Measurements from ENCODE around the gene OR56B1.
"Not testable (repeated sequence)": the region's sequence is repeated elsewhere in the genome, so short reads cannot be mapped to it uniquely, and the experiment has no call there.

The OR56B1 gene, protein sequence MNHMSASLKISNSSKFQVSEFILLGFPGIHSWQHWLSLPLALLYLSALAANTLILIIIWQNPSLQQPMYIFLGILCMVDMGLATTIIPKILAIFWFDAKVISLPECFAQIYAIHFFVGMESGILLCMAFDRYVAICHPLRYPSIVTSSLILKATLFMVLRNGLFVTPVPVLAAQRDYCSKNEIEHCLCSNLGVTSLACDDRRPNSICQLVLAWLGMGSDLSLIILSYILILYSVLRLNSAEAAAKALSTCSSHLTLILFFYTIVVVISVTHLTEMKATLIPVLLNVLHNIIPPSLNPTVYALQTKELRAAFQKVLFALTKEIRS

DNA sequence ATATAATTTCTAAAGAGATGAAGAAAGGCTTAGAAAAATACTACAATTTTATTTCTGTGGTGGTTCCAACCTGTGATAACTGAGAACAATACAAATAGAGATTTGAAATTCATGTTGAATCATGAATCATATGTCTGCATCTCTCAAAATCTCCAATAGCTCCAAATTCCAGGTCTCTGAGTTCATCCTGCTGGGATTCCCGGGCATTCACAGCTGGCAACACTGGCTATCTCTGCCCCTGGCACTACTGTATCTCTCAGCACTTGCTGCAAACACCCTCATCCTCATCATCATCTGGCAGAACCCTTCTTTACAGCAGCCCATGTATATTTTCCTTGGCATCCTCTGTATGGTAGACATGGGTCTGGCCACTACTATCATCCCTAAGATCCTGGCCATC, at the start of gene OR56B1:
Gene OR56B1, plus strand, starts transcription at position 53 of the 400 bp plus-strand sequence. Its CDS starts 69 bp downstream, at position 122.
- no peak for DNase-seq (ENCODE audit: low spot score)

DNA sequence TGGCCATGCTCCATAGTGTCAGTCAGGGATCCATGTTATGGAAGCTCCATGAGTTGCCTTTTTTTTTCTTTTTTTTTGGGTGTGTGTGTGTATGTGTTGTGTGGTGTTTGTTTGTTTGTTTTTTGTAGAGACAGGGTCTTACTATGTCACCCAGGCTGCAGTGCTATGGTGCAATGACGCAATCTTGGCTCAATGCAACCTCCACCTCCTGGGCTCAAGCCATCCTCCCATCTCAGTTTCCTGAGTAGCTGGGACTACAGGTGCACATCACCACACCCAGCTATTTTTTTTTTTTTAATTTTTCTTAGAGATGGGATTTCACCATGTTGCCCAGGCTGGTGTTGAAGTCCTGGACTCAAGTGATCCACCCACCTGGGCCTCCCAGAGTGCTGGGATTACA, 47.8 kb upstream of the OR56B1 start:
- DNase-seq (ENCODE audit: low spot score) = no peak

DNA sequence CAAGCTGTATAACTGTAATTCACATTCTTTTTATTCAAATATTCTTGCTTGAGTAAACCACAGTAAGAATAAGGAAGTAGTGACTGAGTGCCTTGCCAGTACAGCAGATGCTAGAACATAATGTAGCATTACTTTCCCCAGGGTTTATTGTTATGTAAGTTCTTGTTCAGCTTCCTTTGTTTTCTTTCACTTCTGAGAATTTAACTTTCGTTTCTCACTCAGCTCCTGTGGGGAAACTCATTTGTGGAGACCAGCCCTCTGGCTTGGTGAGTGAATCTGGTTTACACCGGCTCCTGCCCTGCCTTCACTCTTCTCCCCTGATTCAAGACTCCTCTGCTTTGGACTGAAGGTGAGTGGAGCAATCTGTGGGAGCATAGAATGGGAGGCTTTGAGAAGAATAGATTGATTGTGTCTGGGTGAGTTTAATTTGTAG, 46.7 kb upstream of the OR56B1 start, which contains the start of gene TRIM22:
Gene TRIM22, plus strand, starts transcription at position 240 of the 433 bp plus-strand sequence. CDS start 6,443 bp downstream, outside the sequence.
- no peak for DNase-seq (ENCODE audit: low spot score)

DNA sequence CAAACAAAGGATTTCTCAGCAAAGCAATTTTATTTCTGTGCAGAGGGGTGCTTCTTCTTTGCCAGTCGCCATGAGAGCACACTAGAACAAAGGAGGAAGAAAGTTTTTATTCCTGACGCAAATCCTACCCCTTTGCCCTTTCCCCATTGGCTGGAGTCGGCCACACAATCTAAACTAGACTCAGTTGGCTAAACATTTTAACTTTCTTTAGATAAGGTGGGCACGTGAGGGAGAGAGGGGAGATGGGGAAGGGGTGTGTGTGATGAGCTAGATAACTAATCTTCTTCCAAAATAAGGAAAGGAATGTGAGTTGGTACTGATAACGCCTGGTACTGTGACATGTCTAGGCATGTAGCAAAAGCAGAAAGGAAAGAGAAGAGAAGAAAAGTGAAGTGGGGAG, 46.0 kb upstream of the OR56B1 start:
- no peak for DNase-seq (ENCODE audit: low spot score)

DNA sequence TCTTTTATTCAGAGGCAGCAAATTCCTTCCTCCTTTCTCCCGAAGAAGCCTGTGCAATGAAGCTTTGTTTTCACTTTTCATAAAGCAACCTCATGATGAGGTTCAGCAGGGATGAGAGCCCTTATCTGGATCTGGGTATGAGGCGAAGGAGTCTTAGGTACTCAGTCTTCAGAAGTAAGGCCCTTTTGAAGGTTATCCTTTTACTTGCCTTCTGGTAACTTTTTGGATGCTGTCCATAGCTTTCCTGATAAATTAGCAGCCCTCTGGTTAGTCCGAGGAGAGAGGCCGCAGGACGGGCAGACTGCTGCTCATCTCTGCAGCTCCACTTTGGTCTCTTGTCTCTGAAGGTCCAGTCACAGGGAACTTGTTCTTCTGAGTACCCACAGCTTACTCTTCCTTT, 45.5 kb upstream of the OR56B1 start:
- no peak for DNase-seq (ENCODE audit: low spot score)

DNA sequence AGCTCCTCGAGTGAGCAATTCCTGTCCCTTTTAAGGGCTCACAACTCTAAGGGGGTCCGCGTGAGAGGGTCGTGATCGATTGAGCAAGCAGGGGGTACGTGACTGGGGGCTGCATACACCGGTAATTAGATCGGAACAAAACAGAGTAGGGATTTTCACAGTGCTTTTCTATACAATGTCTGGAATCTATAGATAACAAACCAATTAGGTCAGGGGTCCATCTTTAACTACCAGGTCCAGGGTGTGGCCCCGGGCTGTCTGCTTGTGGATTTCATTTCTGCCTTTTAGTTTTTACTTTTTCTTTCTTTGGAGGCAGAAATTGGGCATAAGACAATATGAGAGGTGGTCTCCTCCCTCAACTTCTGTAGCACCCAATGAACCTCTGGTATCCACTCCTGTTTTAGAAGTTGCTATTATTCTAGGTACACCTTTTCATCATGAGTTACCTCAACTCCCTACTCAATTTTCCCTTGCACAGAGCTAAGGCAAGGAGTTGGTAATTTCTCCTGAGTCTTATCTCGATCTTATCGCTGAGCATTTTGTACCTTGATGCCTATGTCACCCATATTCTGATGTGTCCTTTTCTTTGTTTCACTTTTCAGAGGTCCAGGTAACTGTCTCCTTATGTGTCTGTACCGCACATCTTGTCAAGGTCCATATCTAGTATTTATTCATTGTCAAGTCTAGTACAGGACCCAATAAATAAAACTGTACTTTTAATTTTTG, 44.8 kb upstream of the OR56B1 start:
- not testable (repeated sequence) for DNase-seq (ENCODE audit: low spot score)

DNA sequence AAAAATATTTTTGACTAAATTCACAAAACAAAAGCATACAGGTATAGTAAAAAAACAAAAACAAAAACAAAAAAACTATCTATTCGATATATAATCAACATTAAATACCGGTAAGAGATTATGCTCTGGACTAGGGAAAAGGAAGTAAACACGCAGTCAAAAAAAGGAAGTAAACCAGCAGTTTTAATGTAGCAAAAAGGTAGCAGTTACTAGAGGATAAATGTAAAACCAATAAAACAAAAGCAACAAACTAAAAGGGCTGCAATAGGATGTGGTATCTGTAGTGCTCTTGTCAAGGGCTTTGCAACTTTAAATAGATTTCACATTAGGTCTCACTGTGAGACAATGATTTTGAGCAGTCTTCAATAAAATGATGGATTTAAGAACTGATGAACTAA, 44.3 kb upstream of the OR56B1 start:
- DNase-seq (ENCODE audit: low spot score) = no peak

DNA sequence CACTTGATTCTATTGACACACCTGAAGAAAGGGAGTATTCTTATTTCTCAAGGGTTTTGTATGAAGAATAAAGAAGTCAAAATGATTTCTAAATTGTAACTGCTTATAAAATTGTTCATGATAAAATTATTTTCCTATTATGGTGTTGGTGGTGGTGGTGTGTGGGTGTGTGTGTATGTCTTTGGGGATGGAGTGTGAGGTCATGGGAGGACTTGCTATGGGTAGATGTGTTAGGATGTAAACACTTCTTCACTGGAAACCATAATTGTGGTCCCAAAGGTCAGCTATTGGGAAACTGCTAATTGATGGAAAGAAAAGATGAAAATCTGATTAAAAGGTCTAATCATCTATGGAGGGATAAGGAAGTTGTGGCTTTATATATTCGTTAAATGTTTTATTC, 41.6 kb upstream of the OR56B1 start:
- no peak for DNase-seq (ENCODE audit: low spot score)

DNA sequence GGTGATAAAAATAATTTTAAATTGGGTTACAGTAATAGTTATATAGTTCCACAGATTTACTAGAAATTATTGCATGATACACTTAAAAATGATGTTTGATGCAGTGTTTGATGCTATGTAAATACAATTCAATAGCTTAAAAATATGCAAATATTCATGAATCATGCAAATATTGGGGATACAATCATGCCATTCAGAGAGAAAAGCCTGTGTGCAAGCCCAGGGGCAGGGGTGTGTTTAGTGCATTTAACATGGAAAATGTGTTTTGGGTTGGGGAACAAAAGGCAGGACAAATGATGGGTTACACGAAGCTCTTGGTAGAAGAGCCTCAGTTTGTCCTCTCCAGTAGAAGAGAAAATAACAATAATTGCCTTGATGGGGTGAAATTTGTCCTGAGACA, 40.7 kb upstream of the OR56B1 start:
- no peak for DNase-seq (ENCODE audit: low spot score)

DNA sequence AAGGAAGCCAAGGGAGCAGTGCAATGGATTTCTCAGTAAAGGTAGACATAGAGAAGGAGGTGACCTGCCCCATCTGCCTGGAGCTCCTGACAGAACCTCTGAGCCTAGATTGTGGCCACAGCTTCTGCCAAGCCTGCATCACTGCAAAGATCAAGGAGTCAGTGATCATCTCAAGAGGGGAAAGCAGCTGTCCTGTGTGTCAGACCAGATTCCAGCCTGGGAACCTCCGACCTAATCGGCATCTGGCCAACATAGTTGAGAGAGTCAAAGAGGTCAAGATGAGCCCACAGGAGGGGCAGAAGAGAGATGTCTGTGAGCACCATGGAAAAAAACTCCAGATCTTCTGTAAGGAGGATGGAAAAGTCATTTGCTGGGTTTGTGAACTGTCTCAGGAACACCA, 40.0 kb upstream of the OR56B1 start:
- no peak for DNase-seq (ENCODE audit: low spot score)

DNA sequence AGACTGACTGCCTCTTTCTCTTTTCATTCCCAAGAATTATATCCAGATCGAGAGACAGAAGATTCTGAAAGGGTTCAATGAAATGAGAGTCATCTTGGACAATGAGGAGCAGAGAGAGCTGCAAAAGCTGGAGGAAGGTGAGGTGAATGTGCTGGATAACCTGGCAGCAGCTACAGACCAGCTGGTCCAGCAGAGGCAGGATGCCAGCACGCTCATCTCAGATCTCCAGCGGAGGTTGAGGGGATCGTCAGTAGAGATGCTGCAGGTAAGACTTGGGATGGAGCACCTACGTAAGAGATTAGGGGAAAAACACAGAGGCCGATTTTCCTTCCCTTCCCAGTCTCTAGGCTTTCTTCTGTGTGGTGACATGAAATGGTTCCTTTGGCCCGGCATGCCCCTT, 38.0 kb upstream of the OR56B1 start:
- no peak for DNase-seq (ENCODE audit: low spot score)

DNA sequence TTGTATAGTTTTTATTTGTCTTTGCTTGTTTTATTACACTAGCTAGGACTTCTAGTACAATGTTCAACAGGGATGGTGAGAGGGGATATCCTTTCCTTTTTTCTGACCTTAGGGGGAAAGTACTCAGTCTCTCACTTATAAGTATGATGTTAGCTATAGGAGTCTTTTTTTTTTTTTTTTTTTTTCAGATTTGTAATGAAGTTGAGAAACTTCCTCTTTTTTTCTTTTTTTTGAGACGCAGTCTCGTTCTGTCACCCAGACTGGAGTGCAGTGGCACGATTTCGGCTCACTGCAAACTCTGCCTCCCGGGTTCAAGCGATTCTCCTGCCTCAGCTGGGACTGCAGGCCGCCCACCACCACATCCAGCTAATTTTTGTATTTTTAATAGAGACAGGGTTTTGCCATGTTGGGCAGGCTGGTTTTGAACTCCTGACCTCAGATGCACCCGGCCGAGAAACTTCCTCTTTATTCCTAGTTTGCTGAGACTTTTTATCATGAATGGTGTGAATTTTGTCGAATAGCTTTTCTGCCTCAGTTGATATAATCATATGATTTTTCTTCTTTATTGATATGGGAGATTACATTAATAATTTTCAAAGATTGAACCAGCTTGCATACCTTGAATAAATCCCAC, 35.7 kb upstream of the OR56B1 start:
- DNase-seq (ENCODE audit: low spot score) = no peak

DNA sequence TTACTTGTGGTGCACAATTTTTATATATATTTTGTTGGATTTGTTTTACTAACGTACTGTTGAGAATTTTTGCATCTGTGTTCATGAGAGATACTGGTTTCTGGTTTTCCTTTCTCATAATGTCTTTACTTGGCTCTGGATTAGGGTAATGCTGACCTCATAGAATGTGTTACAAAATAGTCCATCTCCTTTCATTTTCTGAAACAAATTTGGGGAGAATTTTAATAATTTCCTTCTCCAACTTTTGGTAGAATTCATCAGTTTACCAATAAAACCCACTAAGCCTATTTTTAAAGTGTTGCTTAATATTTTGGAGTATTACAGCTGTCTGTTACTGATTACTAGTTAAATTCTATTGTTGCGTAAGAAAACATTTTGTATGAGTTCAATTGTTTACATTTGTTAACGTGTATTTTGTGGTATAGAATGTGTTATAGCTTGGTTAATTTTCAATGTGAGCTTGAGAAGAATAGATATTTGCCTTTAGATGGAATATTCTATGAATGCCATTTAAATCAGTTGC, 35.1 kb upstream of the OR56B1 start:
- no peak for DNase-seq (ENCODE audit: low spot score)

DNA sequence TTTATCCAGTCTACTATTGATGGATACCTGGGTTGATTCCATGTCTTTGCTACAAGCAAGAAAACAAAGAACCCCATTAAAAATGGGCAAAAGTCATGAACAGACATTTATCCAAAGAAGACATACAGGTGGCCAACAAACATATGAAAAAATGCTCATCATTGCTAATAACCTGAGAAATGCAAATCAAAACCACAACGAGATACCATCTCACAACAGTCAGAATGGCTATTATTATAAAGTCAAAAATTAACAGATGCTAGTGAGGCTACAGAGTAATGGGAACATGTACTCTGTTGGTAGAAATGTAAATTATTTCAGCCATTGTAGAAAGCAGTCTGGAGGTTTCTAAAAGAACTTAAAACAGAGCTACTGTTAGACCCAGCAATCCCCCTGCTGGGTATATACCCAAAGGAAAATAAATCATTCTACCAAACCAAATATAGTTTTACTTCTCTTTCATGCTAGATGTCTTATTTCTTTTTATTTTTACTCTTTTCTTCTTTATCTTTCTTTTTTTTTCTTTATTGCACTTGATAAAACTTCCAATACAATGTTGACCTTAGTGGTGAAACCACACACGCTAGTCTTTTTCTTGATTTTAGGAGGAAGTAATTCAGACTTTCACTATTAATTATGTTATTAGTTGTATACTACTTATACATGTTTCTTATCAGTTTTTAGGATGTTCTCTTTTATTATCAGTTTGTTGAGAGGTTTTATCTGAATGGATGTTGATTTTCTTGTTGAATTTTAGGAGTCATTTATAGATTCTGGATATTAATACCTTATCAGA, 32.3 kb upstream of the OR56B1 start:
- no peak for DNase-seq (ENCODE audit: low spot score)

DNA sequence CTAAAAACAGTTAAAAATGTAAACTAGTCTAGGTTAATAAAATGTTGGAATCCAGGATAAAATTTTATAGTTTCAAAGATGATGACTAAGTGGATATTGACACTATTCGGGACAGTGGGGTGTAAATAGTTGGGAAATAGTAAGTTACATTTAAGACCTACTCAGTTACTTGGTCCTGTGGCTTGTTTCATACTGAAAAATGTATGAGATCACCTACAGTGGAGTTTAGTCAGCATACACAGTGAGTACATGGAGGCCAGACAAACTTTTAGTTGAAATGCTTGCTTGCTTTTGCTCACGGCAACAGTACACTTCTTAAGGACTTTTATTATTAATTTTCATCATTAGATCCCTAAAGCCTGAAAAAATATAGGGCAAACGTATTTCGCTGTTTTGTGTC, 30.6 kb upstream of the OR56B1 start:
- DNase-seq (ENCODE audit: low spot score) = no peak

DNA sequence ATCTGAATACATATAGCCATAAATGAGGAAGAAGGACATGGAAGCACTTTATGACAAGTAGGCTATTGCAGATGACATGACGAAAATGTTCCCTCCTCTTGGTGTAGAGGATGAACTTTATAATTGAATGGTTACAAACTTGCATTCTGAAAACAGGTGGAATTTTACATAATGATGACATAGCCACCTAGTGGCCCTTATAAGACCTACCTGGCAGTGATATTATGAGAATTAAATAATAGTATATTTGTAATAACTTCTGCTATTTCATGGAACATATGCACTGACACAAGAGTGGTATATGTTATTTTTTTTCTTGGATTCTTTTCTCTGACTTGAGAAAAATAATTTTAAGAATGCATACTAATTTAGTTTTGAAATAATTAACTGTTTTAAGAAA, 23.7 kb upstream of the OR56B1 start:
- DNase-seq (ENCODE audit: low spot score) = no peak

DNA sequence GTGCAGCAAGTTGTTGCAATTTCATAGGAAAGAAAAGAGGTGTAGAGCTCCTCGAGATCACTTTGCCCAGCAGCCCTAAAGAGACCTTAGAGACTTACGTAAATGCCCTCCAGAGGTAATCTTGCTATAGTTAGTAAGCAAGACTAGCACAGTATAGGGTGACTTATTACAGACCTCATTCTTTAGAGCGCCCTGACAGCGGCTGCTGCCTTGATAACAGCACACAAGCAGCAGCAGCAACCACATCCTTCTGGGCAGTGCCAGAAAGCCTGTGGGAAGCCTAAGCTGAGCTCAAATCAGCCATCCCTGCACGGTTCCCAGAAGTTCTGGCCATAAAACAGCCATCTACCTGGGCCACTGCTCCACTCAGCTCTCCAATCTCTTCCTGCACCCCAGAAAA, 22.6 kb upstream of the OR56B1 start:
- no peak for DNase-seq (ENCODE audit: low spot score)

DNA sequence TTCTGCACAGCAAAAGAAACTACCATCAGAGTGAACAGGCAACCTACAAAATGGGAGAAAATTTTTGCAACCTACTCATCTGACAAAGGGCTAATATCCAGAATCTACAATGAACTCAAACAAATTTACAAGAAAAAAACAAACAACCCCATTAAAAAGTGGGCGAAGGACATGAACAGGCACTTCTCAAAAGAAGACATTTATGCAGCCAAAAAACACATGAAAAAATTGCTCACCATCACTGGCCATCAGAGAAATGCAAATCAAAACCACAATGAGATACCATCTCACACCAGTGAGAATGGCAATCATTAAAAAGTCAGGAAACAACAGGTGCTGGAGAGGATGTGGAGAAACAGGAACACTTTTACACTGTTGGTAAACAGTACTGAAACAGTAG, 19.7 kb upstream of the OR56B1 start:
- not testable (repeated sequence) for DNase-seq (ENCODE audit: low spot score)

DNA sequence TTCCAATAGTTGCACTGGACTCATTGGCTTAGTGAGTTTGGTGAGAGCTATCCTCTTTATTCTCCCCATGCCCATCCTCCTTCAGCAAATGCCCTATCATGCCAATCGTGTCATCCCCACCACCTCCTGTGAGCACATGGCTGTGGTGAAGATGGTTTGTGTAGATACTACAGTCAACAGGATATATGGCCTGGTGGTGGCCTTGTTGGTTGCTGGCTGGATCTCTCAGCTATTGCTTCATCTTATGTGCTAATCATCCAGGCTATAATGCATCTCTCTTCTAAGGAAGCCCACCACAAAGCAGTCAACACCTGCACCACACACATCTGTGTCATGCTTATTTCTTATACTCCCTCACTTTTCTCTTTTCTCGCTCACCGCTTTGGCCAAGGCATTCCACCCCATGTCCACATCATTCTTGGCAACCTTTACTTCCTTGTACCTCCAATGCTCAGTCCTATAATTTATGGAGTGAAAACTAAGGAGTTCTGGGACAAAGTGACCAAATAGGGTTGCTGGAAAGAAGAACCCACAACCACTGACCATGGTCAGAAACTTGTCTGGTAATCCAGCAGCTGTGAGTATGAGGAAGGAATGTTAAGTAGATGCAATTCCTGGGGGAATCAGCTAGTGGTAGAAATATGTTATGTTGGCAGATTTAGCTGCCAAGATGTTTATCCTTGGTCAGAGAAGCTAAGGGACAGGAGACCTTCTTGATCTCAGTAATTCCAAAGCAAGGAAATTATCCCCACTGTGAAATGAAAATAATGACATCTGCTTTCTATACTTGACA, 16.3 kb upstream of the OR56B1 start:
- DNase-seq (ENCODE audit: low spot score) = no peak

DNA sequence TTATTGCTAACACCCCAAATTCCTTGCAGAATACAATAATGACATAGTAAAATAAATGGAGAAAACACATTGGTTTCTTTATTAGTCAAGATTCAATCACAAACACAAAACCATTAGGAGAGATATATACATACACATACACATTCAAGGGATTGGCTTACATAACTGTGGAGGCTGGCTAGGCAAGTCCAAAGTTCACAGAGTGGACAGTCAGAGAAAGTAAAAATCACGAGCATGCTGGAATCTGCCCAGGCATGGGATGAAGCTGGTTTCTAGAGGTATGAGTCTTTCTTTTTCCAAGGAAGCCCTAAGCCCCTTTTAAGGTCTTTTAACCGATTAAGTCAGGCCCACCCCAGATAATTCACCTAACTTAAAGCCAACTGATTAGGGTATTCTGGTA, 13.6 kb upstream of the OR56B1 start:
- DNase-seq (ENCODE audit: low spot score) = peak; percentile 9

DNA sequence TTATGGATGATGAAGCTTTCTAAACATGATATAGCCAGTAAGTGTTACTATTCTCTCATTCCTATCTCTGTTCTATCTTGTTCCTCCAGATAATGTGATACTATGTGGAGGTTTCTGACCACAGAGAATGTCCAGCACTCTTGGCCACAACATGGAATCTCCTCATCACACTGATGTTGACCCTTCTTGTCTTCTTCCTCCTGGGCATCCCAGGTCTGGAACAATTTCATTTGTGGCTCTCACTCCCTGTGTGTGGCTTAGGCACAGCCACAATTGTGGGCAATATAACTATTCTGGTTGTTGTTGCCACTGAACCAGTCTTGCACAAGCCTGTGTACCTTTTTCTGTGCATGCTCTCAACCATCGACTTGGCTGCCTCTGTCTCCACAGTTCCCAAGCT, 9.9 kb upstream of the OR56B1 start:
- DNase-seq (ENCODE audit: low spot score) = no peak
